ENCODE measurements around the gene DCAF17.

DCAF17 gene

DNA sequence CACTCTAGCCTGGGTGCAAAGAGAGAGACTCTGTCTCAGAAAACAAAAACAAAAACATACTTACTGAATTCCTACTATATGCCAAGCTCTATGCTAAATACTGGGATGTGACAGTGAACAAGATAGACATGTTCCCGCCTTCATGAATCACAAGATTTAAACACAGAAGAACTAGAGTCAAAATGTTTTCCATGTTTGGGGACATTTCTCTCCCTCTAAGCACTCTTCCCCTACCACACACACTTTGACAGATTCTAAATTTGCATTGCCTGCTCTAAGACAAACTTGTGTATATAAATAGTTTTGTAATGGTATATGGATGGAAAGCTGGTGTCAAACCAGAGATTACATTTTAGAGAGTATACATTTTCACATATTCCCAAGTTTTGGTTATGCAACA, 99.3 kb downstream of the DCAF17 start:
- TF ChIP-seq CSRNP3 (CRISPR knock-in tag; IDR thresholded peaks at IDR 0.05), result no peak
- TF ChIP-seq ESRRG (CRISPR knock-in tag; IDR thresholded peaks at IDR 0.05), result no peak
- TF ChIP-seq TOX (CRISPR knock-in tag; IDR thresholded peaks at IDR 0.05; ENCODE audit: borderline replicate concordance), result no peak
- no peak for TF ChIP-seq OSR1 (CRISPR knock-in tag; IDR thresholded peaks at IDR 0.05)
- TF ChIP-seq CREB5 (CRISPR knock-in tag; IDR thresholded peaks at IDR 0.05; ENCODE audit: low read depth), result no peak
- no peak for TF ChIP-seq RARB (CRISPR knock-in tag; IDR thresholded peaks at IDR 0.05)
- no peak for TF ChIP-seq GLIS3 (CRISPR knock-in tag; IDR thresholded peaks at IDR 0.05)
- no peak for TF ChIP-seq TCF4 (CRISPR knock-in tag; IDR thresholded peaks at IDR 0.05; ENCODE audit: borderline replicate concordance)
- TF ChIP-seq, protein P1, sequence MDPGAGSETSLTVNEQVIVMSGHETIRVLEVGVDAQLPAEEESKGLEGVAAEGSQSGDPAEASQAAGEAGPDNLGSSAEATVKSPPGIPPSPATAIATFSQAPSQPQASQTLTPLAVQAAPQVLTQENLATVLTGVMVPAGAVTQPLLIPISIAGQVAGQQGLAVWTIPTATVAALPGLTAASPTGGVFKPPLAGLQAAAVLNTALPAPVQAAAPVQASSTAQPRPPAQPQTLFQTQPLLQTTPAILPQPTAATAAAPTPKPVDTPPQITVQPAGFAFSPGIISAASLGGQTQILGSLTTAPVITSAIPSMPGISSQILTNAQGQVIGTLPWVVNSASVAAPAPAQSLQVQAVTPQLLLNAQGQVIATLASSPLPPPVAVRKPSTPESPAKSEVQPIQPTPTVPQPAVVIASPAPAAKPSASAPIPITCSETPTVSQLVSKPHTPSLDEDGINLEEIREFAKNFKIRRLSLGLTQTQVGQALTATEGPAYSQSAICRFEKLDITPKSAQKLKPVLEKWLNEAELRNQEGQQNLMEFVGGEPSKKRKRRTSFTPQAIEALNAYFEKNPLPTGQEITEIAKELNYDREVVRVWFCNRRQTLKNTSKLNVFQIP (CRISPR knock-in tag; IDR thresholded peaks at IDR 0.05; ENCODE audit: borderline replicate concordance, low read depth), result no peak
- TF ChIP-seq ZNF70 (CRISPR knock-in tag; IDR thresholded peaks at IDR 0.05), result no peak
- TF ChIP-seq ZNF8 (CRISPR knock-in tag; IDR thresholded peaks at IDR 0.05), result no peak
- TF ChIP-seq CSDC2 (CRISPR knock-in tag; IDR thresholded peaks at IDR 0.05), result no peak
- TF ChIP-seq SNAI2 (CRISPR knock-in tag; IDR thresholded peaks at IDR 0.05), result no peak
- no peak for TF ChIP-seq PPARA (CRISPR knock-in tag; IDR thresholded peaks at IDR 0.05; ENCODE audit: borderline replicate concordance)
- TF ChIP-seq, protein P2, sequence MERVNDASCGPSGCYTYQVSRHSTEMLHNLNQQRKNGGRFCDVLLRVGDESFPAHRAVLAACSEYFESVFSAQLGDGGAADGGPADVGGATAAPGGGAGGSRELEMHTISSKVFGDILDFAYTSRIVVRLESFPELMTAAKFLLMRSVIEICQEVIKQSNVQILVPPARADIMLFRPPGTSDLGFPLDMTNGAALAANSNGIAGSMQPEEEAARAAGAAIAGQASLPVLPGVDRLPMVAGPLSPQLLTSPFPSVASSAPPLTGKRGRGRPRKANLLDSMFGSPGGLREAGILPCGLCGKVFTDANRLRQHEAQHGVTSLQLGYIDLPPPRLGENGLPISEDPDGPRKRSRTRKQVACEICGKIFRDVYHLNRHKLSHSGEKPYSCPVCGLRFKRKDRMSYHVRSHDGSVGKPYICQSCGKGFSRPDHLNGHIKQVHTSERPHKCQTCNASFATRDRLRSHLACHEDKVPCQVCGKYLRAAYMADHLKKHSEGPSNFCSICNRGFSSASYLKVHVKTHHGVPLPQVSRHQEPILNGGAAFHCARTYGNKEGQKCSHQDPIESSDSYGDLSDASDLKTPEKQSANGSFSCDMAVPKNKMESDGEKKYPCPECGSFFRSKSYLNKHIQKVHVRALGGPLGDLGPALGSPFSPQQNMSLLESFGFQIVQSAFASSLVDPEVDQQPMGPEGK (CRISPR knock-in tag; IDR thresholded peaks at IDR 0.05; ENCODE audit: borderline replicate concordance), result no peak
- no peak for TF ChIP-seq ARNTL (CRISPR knock-in tag; IDR thresholded peaks at IDR 0.05; ENCODE audit: borderline replicate concordance, low read depth)
- TF ChIP-seq BACH2 (CRISPR knock-in tag; IDR thresholded peaks at IDR 0.05; ENCODE audit: borderline replicate concordance), result no peak
- TF ChIP-seq ZFP30 (CRISPR knock-in tag; IDR thresholded peaks at IDR 0.05), result no peak
- no peak for ATAC-seq
